GM21390 (cell line): ENCODE results near the gene ADPGK.

Experiments used
- ATAC-seq: cut with Tn5 transposase; IDR thresholded peaks from one replicate; pipeline ENCODE4 v1.9.1; 2021; ENCODE audit not compliant: unreplicated experiment

Gene ADPGK

DNA sequence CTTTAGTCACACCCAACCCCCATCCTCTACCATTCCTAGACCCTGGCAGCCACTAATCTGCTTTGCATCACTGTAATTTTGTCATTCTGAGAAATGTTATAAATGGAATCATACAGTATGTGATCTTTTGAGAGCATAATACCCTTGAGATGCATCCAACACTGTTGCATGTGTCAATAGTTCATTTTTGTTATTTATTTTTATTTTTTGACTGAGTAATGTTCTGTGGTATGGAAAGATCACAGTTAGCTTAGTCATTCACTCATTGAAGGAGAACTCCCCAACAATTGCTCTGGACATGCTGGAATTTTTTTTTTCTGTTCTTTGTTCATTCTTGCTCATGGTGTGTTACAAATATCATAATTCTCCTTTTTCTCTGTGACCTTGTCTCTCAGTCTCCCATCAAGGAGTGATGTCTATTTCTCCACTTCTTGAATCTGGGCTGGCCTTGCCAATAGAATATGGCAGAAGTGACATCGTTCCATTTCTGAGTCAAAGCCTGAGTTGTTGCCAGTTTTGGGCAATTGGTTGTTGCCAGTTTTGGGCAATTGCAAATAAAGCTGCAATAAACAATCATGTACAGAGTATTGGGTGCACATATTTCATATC is 6.8 kb upstream of the ADPGK start:
- no peak for ATAC-seq

GRCh38 chr15:72787526-72787925 is 4.0 kb upstream of the ADPGK start:
- no peak for ATAC-seq

GRCh38 chr15:72786676-72787345 is 3.3 kb upstream of the ADPGK start:
- no peak for ATAC-seq

GRCh38 chr15:72786242-72786641 is 2.7 kb upstream of the ADPGK start:
- ATAC-seq: no peak

DNA sequence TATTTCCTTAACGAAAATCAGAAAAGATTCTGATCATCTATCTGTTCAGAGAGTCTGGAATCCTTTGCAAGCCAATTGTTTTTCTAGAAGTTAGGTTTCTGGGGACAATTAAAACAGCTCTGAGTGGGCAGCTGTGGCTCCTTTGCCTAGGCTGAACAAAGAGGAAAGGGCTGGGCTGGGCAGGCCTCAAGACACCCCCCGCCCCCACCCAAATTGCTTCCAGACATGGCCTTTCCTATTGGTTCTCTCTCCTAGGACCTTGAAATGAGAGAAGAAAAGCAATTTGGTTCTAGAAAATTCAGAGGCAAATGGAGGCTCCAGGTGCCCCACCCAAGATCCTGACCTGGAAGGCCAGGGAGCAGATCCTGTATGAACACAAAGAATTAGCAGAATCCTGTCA is 2.3 kb upstream of the ADPGK start:
- no peak for ATAC-seq

DNA sequence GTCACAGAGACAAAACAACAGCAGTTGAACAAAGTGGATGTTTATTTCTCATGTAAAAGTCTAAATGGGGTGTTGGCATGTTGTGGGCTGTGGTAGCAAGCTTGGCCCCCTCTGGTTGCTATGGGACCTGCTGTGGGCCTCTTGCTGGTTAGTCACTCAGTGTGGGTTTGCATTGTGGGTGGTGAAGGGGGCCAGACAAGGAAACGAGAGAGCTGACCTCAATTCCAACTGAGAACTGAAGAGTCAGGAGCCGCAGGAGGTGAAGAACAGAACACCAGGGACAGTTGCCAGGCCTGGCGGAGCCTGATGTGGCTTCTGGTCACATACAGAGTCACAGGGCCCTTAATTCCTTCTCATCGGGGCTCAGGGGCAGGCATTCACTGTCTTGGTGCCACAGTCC is 1.9 kb upstream of the ADPGK start:
- ATAC-seq: no peak

DNA sequence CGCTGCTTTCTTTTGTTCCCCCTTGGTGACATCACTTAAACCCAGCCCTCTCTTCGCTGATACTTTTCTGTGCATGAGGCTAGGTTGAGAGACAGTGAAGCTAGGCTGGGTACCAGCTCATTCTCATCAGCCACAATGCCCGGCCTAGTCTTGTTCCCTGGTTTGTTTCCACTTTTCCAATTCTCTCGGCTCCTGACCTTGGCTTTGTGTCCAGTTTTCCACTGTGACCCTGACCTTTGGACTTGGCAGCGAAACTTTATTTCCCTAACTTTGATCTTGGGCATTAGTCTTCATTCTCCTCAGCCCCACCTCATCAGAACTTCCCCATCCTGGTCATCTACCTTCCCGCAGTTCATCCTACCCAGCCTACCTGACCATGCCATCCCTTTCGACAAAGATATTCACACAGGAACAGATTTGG is 908 bp upstream of the ADPGK start:
- ATAC-seq: no peak

- peak; percentile 41 for ATAC-seq
Measured at GRCh38 chr15:72783004-72783639, 436 bp downstream of the ADPGK start.

- no peak for ATAC-seq
Measured at GRCh38 chr15:72782274-72783003, 1.1 kb downstream of the ADPGK start.

DNA sequence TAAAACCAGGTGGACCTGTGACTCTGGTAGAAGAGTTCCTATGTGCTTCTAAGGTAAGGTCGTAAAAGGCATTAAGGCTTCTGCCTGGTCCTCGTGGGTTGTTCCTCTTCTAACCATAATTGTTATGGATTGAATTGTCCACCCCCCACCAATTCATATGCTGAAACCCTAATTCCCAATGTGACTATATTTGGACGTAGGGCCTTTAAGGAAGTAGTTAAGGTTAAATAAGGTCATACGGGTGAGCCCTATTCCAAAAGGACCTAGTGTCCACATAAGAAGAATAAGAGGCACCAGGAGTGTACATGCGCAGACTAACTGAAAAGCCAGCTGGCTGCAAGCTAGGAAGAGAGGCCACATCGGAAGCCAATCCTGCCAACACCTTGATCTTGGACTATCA is 1.9 kb downstream of the ADPGK start:
- ATAC-seq: no peak

GRCh38 chr15:72778796-72779195 is 4.8 kb downstream of the ADPGK start:
- no peak for ATAC-seq

DNA sequence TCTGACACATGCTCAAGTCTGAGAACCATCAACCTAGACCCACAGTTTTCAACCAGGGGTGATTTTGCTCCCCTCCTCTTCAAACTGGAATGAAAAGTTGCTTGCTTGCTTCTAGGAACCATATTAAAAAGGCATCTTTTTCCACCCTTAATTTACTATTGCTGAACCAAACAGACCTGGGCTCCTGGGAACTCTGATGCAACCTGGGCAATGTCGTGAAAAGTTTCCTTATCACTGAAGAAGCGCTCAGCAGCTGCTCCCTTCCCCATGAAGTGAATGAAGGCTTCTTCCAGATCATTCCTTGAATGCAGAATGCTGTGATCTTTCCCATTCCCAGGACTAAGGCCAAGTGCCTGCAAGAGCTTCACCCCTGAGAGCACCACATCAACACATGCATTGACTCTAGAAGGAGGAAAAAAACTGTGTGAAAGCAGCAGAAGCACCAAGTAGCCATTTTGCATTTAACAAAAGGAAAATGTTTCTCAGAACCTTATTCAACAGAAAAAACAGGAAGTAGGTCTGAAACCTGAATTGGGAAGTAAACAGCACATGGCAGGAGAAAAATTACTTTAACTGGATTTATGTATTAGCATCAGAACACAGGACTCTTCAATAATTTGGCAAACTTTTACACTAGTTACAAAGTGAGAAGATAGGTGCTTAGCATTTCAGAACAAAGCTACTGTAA is 8.7 kb downstream of the ADPGK start:
- ATAC-seq: no peak

DNA sequence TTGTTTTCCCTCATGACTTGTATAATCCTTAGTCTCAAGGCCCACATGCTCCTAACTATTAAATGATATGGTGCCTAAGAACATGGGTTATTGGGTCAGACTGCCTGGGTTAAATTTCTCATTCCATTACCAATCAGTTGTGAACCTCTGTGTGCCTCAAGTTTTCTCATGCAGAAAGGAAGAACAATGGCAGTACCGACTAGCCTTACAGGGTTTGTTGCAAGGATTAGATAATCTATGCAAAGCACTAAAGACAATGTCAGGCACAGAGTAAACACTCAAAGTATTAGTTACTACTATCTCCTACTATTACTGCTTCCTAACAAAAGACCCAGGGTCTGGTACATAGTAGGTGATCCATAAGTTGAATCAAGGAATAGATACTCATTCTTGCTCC is 12.2 kb downstream of the ADPGK start:
- no peak for ATAC-seq

DNA sequence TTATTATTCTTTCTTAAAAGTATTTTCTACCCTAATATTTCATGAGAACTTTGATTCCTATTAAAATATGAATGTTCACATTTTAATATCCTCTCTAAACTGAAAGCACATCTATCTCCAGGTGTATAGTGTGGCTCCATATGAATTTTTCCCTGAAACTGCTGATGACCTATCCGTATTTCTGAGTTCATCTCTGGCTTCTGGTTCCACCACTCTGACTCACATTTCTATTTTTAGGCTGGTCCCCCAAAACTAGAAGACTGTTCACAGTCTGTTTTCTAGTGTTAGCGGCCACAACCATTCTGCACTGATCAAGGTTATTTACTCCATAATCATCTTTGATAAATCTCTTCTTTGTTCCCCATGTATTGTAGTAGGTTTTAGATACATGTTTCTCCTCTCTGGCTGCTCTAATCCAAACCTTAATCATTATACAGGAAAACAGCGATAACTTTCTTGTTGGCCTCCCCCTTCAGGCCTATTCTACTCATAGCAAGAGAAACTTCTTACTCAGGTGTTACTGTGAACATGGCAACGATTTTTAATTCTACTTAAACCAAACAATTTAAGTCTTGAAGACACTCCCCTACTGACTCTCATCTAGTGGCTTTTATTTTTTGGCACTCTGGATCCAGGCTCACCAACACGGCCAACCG is 12.8 kb downstream of the ADPGK start:
- ATAC-seq: no peak

GRCh38 chr15:72766780-72767179 is 16.8 kb downstream of the ADPGK start:
- ATAC-seq: no peak

- ATAC-seq: no peak
Measured at GRCh38 chr15:72766025-72766424, 17.5 kb downstream of the ADPGK start.

DNA sequence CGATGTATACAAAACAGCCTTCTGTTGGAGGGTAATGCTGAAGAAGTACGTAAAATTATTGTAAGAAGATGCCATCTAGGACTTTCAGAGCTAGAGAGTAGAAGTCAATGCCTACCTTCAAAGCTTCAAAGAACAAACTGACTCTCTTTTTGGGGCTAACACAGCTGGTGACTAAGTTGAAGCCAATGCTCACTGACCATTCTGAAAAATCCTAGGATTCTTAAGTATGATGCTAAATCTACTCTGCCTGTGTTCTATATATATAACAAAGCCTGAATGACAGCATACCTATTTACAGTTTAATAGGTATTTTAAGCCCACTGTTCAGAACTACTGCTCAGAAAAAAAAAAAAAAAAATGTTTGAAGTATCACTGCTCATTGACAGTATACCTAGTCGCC is 18.9 kb downstream of the ADPGK start:
- no peak for ATAC-seq

GRCh38 chr15:72760590-72761260 is 22.8 kb downstream of the ADPGK start:
- ATAC-seq: no peak

DNA sequence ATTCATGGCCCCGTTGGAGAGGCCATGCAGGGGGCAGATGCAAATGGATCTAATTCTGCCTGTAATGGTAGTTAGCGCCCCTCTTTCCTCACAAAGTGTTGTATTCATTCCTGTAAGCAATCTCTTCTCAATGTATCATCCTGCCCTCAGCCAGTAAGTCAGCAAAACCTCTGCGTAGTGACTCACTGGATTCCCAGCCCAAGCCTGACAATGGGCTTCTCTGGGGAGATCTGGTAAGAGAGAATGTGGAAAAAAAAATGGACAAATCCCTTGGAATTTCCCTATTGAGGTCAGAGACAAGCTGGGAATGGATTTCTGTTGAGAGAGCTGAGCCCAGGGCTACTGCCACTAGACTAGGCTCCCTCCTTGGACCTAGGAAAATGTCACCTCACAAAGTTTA is 25.4 kb downstream of the ADPGK start:
- no peak for ATAC-seq

- ATAC-seq: no peak
Measured at GRCh38 chr15:72754096-72754495, 29.5 kb downstream of the ADPGK start.
